Stimulated activated naive B cell treated with anti-CD40 and anti-IgM and Interleukin-4, amounts not matched to agents 10 μg/mL and 1 μg/mL and 100 μg/mL, for 72 hours (primary cell): ENCODE measurements around the gene M1AP.

Experiments
- ATAC-seq, 2 donors: fragments of 150-1000 bp; cut with Tn5 transposase; replicated peaks; 2 replicates each; pipeline ENCODE4 v1.10.0; 2021; ENCODE audit warnings: moderate library complexity in 1 of 2
- DNase-seq: peaks from one replicate; pipeline ENCODE4 v3.0.0; 2021
- H3K27ac Mint-ChIP-seq: one replicate; pipeline ENCODE4 v1.8.0; 2022; ENCODE audit warnings: mild to moderate bottlenecking, mixed read lengths
- H3K27me3 Mint-ChIP-seq, 2 donors: one replicate each; pipeline ENCODE4 v1.8.0; 2022; ENCODE audit warnings: mixed read lengths in 2 of 2
- H3K36me3 Mint-ChIP-seq, 2 donors: one replicate each; pipeline ENCODE4 v1.8.0; 2022; ENCODE audit warnings: mixed read lengths in 2 of 2, mild to moderate bottlenecking in 1 of 2
- H3K4me1 Mint-ChIP-seq, 2 donors: one replicate each; pipeline ENCODE4 v1.8.0; 2022; ENCODE audit warnings: mixed read lengths in 2 of 2, mild to moderate bottlenecking in 1 of 2
- H3K4me3 Mint-ChIP-seq, 2 donors: one replicate each; pipeline ENCODE4 v1.8.0; 2022; ENCODE audit warnings: mild to moderate bottlenecking in 2 of 2, mixed read lengths in 2 of 2, moderate library complexity in 1 of 2
- H3K9me3 Mint-ChIP-seq, 2 donors: one replicate each; pipeline ENCODE4 v1.8.0; 2022; ENCODE audit warnings: mixed read lengths in 2 of 2, mild to moderate bottlenecking in 1 of 2

The M1AP gene

GRCh38 chr2:74531666-74532065 lies 116.5 kb downstream of the M1AP start:
- Mint-ChIP-seq H3K9me3 (peaks cover 2 to 4% of the 10 kb centered on the region in 2 donors), H3K36me3 (peaks cover 38 to 66% of the 10 kb centered on the region in 2 donors), H3K27ac (peak overlapping the region; percentile 99), H3K27me3 (no peaks in the 10 kb centered on the region), H3K4me1 (peaks cover 44 to 53% of the 10 kb centered on the region in 2 donors), H3K4me3 (peak overlapping the region; percentile 97 to 100)
- no peak for ATAC-seq
- no peak for DNase-seq

GRCh38 chr2:74530239-74531187 lies 117.6 kb downstream of the M1AP start:
- H3K4me3 Mint-ChIP-seq, result peak overlapping the region; percentile 97 to 100
- peak overlapping the region; percentile 99 for H3K27ac Mint-ChIP-seq
- peaks cover 44 to 56% of the 10 kb centered on the region in 2 donors for H3K4me1 Mint-ChIP-seq
- H3K36me3 Mint-ChIP-seq, result peaks cover 49 to 75% of the 10 kb centered on the region in 2 donors
- peak; percentile 29 to 38 for ATAC-seq
- no peaks in the 10 kb centered on the region for H3K27me3 Mint-ChIP-seq
- peak; percentile 75 for DNase-seq
- H3K9me3 Mint-ChIP-seq, result peaks cover 7 to 10% of the 10 kb centered on the region in 2 donors

GRCh38 chr2:74529357-74530238 lies 118.5 kb downstream of the M1AP start, which contains the start of the genes AUP1 and HTRA2:
Gene AUP1 (minus strand): TSS chr2:74529706. CDS start chr2:74529629, 77 bp downstream.
Gene HTRA2 (plus strand): TSS chr2:74529933. CDS start chr2:74530007, 74 bp downstream.
- Mint-ChIP-seq H3K27ac (peak within 1 kb of the TSS; percentile 99), H3K27me3 (no peaks in the 10 kb centered on the region), H3K4me3 (peak within 1 kb of the TSS; percentile 97 to 100), H3K4me1 (peaks cover 41 to 51% of the 10 kb centered on the region in 2 donors), H3K9me3 (peaks cover 7 to 10% of the 10 kb centered on the region in 2 donors), H3K36me3 (peaks cover 55 to 82% of the 10 kb centered on the region in 2 donors)
- DNase-seq (peak; percentile 98), ATAC-seq (peak; percentile 81 to 84)

GRCh38 chr2:74528600-74529356 lies 119.4 kb downstream of the M1AP start:
- peak overlapping the region; percentile 99 for H3K27ac Mint-ChIP-seq
- H3K4me3 Mint-ChIP-seq, result peak overlapping the region; percentile 97 to 100
- peaks cover 7 to 10% of the 10 kb centered on the region in 2 donors for H3K9me3 Mint-ChIP-seq
- H3K4me1 Mint-ChIP-seq, result peaks cover 41 to 51% of the 10 kb centered on the region in 2 donors
- H3K27me3 Mint-ChIP-seq, result no peaks in the 10 kb centered on the region
- H3K36me3 Mint-ChIP-seq, result peaks cover 51 to 74% of the 10 kb centered on the region in 2 donors
- ATAC-seq (peak; percentile 2 to 6), DNase-seq (no peak)

- Mint-ChIP-seq H3K4me1 (peaks cover 39 to 51% of the 10 kb centered on the region in 2 donors), H3K9me3 (peaks cover 7 to 10% of the 10 kb centered on the region in 2 donors), H3K4me3 (peak overlapping the region; percentile 97 to 100), H3K27ac (peak overlapping the region; percentile 99), H3K36me3 (peaks cover 49 to 68% of the 10 kb centered on the region in 2 donors), H3K27me3 (no peaks in the 10 kb centered on the region)
- ATAC-seq (no peak), DNase-seq (no peak)
Measured at GRCh38 chr2:74527741-74528140, 120.4 kb downstream of the M1AP start.

GRCh38 chr2:74526649-74527230 lies 121.4 kb downstream of the M1AP start:
- peaks cover 7 to 10% of the 10 kb centered on the region in 2 donors for H3K9me3 Mint-ChIP-seq
- H3K4me1 Mint-ChIP-seq, result peaks cover 31 to 41% of the 10 kb centered on the region in 2 donors
- peaks cover 0 to 4% of the 10 kb centered on the region in 2 donors for H3K27me3 Mint-ChIP-seq
- ATAC-seq (no peak), DNase-seq (no peak)
- peak overlapping the region; percentile 84 for H3K27ac Mint-ChIP-seq
- peak overlapping the region; percentile 43 to 57 for H3K4me3 Mint-ChIP-seq
- H3K36me3 Mint-ChIP-seq, result peaks cover 51 to 63% of the 10 kb centered on the region in 2 donors

- H3K27ac Mint-ChIP-seq, result peak within 1 kb of the TSS; percentile 84
- H3K4me3 Mint-ChIP-seq, result peak within 1 kb of the TSS; percentile 43 to 57
- H3K9me3 Mint-ChIP-seq, result peaks cover 7 to 10% of the 10 kb centered on the region in 2 donors
- DNase-seq (peak; percentile 73), ATAC-seq (peak; percentile 38 to 43)
- peaks cover 24 to 34% of the 10 kb centered on the region in 2 donors for H3K4me1 Mint-ChIP-seq
- H3K36me3 Mint-ChIP-seq, result peaks cover 52 to 57% of the 10 kb centered on the region in 2 donors
- peaks cover 0 to 8% of the 10 kb centered on the region in 2 donors for H3K27me3 Mint-ChIP-seq
Measured at GRCh38 chr2:74525717-74526648, 122.1 kb downstream of the M1AP start, which contains the start of gene DQX1. Gene DQX1 (minus strand): TSS chr2:74526231. CDS start chr2:74525729, 502 bp downstream.

GRCh38 chr2:74524955-74525716 lies 123.0 kb downstream of the M1AP start:
- H3K9me3 Mint-ChIP-seq, result peaks cover 7 to 10% of the 10 kb centered on the region in 2 donors
- H3K27me3 Mint-ChIP-seq, result peaks cover 7 to 16% of the 10 kb centered on the region in 2 donors
- H3K4me1 Mint-ChIP-seq, result peaks cover 22 to 29% of the 10 kb centered on the region in 2 donors
- no peak overlapping the region for H3K4me3 Mint-ChIP-seq
- DNase-seq, result no peak
- H3K36me3 Mint-ChIP-seq, result peaks cover 51 to 55% of the 10 kb centered on the region in 2 donors
- peak overlapping the region; percentile 25 for H3K27ac Mint-ChIP-seq
- no peak for ATAC-seq

- ATAC-seq (no peak), DNase-seq (no peak)
- Mint-ChIP-seq H3K27me3 (peaks cover 17 to 26% of the 10 kb centered on the region in 2 donors), H3K4me1 (peaks cover 22 to 29% of the 10 kb centered on the region in 2 donors), H3K36me3 (peaks cover 48 to 57% of the 10 kb centered on the region in 2 donors), H3K4me3 (no peak overlapping the region), H3K27ac (no peak overlapping the region), H3K9me3 (peaks cover 7 to 10% of the 10 kb centered on the region in 2 donors)
Measured at GRCh38 chr2:74524005-74524404, 124.1 kb downstream of the M1AP start.

- Mint-ChIP-seq H3K27me3 (peaks cover 32 to 41% of the 10 kb centered on the region in 2 donors), H3K36me3 (peaks cover 37 to 47% of the 10 kb centered on the region in 2 donors), H3K4me1 (peaks cover 15 to 17% of the 10 kb centered on the region in 2 donors), H3K27ac (no peak overlapping the region), H3K9me3 (peaks cover 7 to 10% of the 10 kb centered on the region in 2 donors), H3K4me3 (no peak overlapping the region)
- ATAC-seq, result no peak
- no peak for DNase-seq
Measured at GRCh38 chr2:74522516-74522915, 125.6 kb downstream of the M1AP start.

GRCh38 chr2:74516650-74517049 lies 131.5 kb downstream of the M1AP start:
- peaks cover 16 to 23% of the 10 kb centered on the region in 2 donors for H3K4me1 Mint-ChIP-seq
- peaks cover 3 to 4% of the 10 kb centered on the region in 2 donors for H3K9me3 Mint-ChIP-seq
- ATAC-seq, result no peak
- H3K4me3 Mint-ChIP-seq, result peak overlapping the region; percentile 78 to 80
- no peak for DNase-seq
- no peak overlapping the region for H3K27ac Mint-ChIP-seq
- H3K27me3 Mint-ChIP-seq, result peaks cover 82 to 89% of the 10 kb centered on the region in 2 donors
- peaks cover 10 to 26% of the 10 kb centered on the region in 2 donors for H3K36me3 Mint-ChIP-seq
